Uterus (tissue), 2 donors: Measurements from ENCODE around the gene MBNL3.

Source experiments
- POLR2A ChIP-seq, 2 donors: fragments of 450-650 bp; IDR thresholded peaks; one replicate each; pipeline ENCODE4 v1.6.1; 2016; ENCODE audit warnings: antibody characterized with exemption in 2 of 2, mild to moderate bottlenecking in 1 of 2, moderate library complexity in 1 of 2
- TF ChIP-seq, protein P1 (sequence below), 4 experiments: fragments of 200-600 bp in 2 of 4; fragments of 450-650 bp in 2 of 4; sonication (generic) in 2 of 4; IDR thresholded peaks; one replicate each; pipeline ENCODE4 v1.5.1; 2016 to 2019; ENCODE audit warnings: antibody characterized with exemption in 4 of 4, mild to moderate bottlenecking in 2 of 4, moderate library complexity in 1 of 4

DNA sequence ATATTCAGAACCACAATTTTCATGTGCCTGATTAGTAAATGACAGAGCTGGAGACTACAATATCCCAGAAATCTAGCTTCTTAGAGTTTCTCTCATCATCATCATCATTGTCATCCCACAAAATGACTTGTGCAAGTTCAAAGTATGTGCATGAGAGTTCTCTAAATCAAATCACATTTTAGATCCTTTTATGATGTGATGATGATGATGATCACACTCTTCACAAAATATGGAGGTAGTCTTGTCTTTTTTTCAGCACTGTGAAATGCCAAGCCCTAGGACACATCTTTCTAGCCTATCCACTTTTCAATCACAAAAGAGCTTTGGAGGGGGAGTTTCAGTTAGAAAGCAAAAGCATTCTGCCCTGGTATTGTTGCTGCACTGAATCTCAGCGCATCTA, 7.4 kb downstream of the MBNL3 start:
- TF ChIP-seq, protein P1, sequence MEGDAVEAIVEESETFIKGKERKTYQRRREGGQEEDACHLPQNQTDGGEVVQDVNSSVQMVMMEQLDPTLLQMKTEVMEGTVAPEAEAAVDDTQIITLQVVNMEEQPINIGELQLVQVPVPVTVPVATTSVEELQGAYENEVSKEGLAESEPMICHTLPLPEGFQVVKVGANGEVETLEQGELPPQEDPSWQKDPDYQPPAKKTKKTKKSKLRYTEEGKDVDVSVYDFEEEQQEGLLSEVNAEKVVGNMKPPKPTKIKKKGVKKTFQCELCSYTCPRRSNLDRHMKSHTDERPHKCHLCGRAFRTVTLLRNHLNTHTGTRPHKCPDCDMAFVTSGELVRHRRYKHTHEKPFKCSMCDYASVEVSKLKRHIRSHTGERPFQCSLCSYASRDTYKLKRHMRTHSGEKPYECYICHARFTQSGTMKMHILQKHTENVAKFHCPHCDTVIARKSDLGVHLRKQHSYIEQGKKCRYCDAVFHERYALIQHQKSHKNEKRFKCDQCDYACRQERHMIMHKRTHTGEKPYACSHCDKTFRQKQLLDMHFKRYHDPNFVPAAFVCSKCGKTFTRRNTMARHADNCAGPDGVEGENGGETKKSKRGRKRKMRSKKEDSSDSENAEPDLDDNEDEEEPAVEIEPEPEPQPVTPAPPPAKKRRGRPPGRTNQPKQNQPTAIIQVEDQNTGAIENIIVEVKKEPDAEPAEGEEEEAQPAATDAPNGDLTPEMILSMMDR (IDR thresholded peaks at IDR 0.05): no peak
- no peak for TF ChIP-seq POLR2A (IDR thresholded peaks at IDR 0.05)
